GDM1 (cell line): ENCODE results near the gene FADS3.

Source experiments
- DNase-seq: peaks from one replicate; lab custom pipeline; 2025; lab: John Stamatoyannopoulos, UW

FADS3 gene

GRCh38 chr11:61855939-61856680 is 35.2 kb downstream of the FADS3 start:
- no peak for DNase-seq

GRCh38 chr11:61854966-61855714 is 36.2 kb downstream of the FADS3 start:
- no peak for DNase-seq

DNA sequence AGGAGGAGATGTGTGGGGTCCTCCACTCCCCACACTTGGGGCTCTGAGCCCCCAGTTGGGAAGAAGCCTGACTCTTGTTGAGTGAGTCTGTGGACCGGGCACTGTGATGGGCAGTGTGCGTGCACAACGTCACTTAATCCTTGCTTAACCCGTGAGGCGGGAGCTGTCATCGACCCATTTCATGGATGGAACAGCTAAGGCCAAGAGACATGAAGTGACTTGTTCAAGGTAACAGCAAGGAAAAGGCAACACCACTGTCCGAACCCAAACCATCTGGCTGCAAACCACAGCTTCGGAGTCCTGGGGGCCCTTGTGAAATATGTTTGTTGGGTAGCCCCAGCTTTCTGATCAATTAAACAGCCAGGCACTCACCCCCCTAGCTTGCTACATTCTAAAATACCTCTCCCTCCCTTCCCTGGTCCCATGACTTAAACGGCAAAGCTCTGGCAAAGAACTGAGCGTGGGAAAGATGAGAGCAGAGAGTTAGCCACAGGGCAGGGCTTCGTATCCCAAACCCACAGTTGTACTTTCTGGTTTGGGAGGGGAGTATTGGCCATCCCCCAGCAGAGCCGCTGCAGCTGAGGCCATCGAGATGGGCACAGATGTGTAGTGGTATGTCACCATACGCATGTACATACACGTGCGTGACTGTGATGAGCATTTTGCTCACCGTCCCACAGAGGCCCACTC is 37.0 kb downstream of the FADS3 start:
- DNase-seq: no peak

GRCh38 chr11:61853698-61854169 is 37.6 kb downstream of the FADS3 start:
- no peak for DNase-seq

DNA sequence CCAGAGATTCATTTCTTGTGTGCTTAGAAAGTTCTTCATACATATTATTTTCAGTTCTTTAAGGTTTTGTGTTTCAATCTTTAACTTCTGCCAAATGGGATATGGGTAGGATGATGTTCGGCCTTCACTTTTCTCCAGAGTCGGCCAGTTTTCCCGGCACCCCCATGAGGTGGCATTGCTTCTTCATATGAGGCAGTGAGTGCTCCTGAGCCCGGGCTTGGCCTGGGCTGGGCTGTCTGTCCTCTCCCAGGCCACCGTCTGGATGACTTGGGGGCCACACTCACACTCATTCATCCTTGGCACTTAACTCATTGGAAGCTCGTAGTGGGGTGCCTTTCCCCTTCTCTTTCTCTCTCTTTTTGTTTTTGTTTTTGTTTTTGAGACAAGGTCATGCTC is 39.4 kb downstream of the FADS3 start:
- no peak for DNase-seq

- DNase-seq: no peak
These were observed 40.0 kb downstream of the FADS3 start for GRCh38 chr11:61851113-61851899.

DNA sequence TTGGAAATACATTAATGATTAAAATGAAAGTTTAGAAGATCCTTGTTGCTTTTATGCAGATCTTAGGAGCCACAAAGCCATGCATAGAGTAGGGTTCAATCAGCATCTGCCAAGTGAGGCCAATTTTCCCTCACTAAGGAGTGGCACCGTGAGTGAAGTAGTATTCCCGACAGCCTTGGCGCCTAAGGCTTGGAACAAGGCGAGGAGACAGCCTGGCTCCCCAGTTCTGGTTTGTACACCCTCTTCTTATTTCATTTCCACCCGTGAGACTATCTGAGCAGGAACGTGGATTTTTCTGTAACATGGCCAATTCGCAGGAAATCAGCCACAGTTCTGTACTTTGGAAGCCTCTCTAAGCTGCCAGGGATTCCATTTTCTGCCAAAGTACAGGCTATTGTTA is 40.7 kb downstream of the FADS3 start:
- DNase-seq: no peak

DNA sequence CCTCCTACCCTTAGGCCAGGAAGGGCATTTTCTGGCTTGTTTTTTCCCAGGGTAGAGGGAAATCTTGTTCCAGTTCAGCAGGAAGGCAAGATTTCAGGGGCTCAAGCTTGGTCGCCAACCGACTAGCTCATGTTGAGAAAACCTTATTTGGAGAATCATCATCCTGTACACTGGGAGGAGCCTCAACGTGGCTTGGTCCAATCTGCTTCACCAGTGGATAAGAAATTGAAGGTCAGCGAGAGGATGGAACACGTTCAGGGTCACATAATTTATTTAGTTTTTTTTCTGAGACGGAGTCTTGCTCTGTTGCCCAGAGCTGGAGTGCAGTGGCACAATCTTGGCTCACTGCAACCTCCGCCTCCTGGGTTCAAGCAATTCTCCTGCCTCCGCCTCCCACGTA is 42.7 kb downstream of the FADS3 start:
- no peak for DNase-seq

DNA sequence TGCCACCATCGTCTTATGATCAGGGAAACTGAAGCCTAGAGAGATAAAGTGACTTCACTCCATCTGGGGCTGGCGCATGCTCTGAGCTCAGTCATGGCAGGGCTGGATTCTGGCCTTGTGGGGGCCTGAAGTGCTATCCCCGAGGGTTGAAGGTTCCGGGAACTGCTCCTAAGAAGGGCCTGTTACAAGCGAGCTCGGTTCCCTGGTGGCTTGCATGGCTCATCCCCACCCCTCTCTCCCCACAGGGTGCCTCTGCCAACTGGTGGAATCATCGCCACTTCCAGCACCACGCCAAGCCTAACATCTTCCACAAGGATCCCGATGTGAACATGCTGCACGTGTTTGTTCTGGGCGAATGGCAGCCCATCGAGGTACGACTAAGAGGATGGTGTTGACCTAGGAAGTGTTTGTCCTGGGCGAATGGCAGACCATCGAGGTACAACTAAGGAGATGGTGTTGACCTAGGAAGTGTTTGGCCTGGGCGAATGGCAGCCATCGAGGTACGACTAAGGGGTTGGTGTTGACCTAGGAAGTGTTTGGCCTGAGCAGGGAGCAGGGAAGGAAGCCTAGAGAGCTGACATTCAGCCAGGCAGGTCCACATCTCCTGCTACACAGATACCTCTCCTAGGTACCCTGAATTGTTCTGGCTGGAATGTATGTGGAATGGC is 43.3 kb downstream of the FADS3 start:
- no peak for DNase-seq

DNA sequence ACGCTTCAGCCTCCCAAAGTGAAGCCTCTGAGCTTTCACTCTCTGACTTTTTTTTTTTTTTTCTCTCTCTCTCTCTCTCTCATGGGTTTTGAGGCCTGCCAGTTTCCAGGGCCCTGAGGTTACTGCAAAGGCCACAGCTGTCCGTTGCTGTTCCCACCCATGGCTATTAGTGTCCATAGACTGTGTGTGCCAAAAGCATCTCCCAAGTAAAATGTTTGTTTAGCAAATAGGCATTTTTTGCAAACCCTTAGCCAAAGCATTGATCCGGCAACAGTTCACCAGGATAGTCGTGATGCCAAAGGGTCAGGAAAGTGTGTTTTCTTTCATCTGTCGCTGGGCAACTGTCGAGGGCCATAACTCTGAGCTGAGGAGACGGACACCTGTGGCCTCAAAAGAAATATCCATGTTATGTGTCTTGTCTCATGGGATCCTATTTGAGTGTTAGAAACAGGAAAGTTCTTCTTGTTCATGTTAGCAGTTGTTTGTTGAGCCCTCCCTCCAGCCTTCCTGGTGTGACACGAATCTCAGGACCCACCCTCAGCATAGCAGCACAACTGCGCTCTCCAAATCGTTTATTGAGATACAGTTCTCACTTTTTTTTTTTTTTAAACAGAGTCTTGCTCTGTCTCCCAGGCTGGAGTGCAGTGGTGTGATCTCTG is 44.9 kb downstream of the FADS3 start:
- DNase-seq: no peak

DNA sequence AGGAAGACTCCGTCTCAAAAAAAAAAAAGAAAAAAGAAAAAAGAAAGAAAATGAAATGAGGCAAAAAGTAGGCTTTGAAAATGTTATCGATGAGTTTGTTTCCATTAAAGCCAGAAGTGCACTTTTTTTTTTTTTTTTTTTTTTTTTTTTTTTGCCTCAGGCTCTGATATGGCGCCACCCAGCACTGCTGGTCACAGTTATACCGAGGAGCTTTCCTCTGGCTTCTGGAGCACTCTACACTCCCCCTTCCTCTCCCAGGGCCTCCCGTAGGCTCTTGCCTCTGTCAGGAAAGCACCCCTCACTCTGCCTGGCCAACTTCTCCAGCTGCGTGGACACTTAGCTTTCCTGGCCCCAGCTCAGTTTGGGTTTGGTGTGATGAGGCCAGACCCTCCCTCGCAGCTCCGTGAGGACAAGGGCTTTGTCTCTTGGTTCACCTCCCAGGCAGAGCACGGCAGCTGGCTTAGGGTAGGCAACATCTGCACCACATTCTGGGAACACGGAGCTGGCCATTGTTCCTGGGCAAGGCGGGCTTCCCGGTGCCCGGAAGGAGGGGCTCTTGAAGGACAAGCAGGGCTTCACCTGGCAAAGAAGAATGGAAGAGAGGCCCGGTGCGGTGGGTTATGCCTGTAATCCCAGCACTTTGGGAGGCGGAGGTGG is 46.3 kb downstream of the FADS3 start:
- no peak for DNase-seq

- DNase-seq: no peak
These were observed 48.9 kb downstream of the FADS3 start for GRCh38 chr11:61842528-61842820.

GRCh38 chr11:61841636-61842527 is 49.5 kb downstream of the FADS3 start:
- no peak for DNase-seq

DNA sequence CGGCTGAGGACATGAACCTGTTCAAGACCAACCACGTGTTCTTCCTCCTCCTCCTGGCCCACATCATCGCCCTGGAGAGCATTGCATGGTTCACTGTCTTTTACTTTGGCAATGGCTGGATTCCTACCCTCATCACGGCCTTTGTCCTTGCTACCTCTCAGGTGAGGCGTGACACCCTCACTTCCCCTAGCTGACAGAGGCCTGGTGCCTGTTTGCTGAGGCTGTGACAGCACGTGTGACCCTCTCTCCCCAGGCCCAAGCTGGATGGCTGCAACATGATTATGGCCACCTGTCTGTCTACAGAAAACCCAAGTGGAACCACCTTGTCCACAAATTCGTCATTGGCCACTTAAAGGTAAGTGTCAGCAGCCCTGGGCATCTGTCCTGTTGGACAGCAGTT is 51.0 kb downstream of the FADS3 start:
- no peak for DNase-seq

- no peak for DNase-seq
These were observed 51.6 kb downstream of the FADS3 start for GRCh38 chr11:61839742-61840141.

DNA sequence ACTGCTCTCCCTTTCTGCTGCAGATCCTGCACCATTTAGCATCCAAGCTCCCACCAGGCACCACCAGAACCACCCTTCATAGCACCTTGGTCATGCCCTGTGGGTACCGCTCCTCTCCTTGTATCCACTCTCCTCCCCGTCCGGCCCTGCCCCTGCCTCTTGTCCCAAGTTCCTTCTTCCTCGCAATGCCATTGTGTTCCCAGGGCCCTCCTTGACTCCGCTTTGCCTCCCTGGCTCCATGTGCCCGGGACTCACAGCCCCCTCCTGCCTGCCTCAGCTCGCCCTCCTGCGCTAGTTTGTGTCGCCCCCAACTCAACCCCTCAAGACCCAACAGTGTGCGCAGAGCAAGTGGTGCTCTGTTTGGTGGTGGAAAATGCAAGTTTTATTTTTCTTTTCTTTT is 52.4 kb downstream of the FADS3 start:
- DNase-seq: no peak

- DNase-seq: no peak
These were observed 52.8 kb downstream of the FADS3 start for GRCh38 chr11:61838501-61838900.

- DNase-seq: no peak
These were observed 53.8 kb downstream of the FADS3 start for GRCh38 chr11:61837411-61838005.

GRCh38 chr11:61836193-61836592 is 55.2 kb downstream of the FADS3 start:
- DNase-seq: no peak
